ENCODE measurements around the gene MUC15. TPM values are rescaled to one million over a fixed set of nuclear protein-coding genes. Genes with fewer than 3 reads are reported as not detected.
"Not testable (repeated sequence)": the region's sequence is repeated elsewhere in the genome, so short reads cannot be mapped to it uniquely, and the experiment has no call there.

MUC15 gene
- total and polyA plus RNA-seq, 2 of the 8 experiments (the other 6 are each of a cell fraction or from before 2014, with no cell fraction given): not detected

- FAIRE-seq; H3K79me1 ChIP-seq (ENCODE audit: low read depth, low read length); H2BK5ac ChIP-seq (ENCODE audit: low read depth, low read length); H3K79me2 ChIP-seq (ENCODE audit: control insufficient read depth in 1 of 2, insufficient read depth in 2 of 2, low read length in 2 of 2); H3K36me3 ChIP-seq (ENCODE audit: control insufficient read depth in 2 of 4, insufficient read depth in 4 of 4, low read length in 3 of 4); H3K23me2 ChIP-seq (ENCODE audit: low read depth, low read length); H3K18ac ChIP-seq (ENCODE audit: extremely low read depth, low read length); H4K5ac ChIP-seq (ENCODE audit: insufficient read length, low read depth, low read length); H4K91ac ChIP-seq (replicated peaks; ENCODE audit: insufficient read length, low read length); H3K9ac ChIP-seq (replicated peaks in 1 of 4; ENCODE audit: extremely low read depth in 1 of 4, low read depth in 3 of 4, low read length in 3 of 4); H3K56ac ChIP-seq (replicated peaks; ENCODE audit: insufficient read length, low read depth, low read length); H4K20me1 ChIP-seq (replicated peaks in 1 of 2; ENCODE audit: control insufficient read depth in 1 of 2, insufficient read depth in 2 of 2, low read length in 2 of 2); H3K4me1 ChIP-seq (replicated peaks in 1 of 4; ENCODE audit: control insufficient read depth in 3 of 4, insufficient read depth in 4 of 4, low read length in 3 of 4); POLR2A ChIA-PET (ENCODE audit: partially characterized antibody); DNase-seq (ENCODE audit: low read depth in 1 of 2, low spot score in 2 of 2); H3K9me3 ChIP-seq (ENCODE audit: insufficient read depth in 2 of 2, low read depth in 1 of 2, low read length in 1 of 2); H3K4me3 ChIP-seq (ENCODE audit: extremely low read depth in 1 of 4, insufficient read depth in 2 of 4, low read depth in 3 of 4, low read length in 4 of 4); H3K27me3 ChIP-seq (replicated peaks in 1 of 4; ENCODE audit: control insufficient read depth in 3 of 4, extremely low read depth in 1 of 4, insufficient read depth in 3 of 4, low read length in 3 of 4); H3K23ac ChIP-seq (ENCODE audit: insufficient read length); CTCF ChIA-PET (ENCODE audit: partially characterized antibody); H3K14ac ChIP-seq (ENCODE audit: insufficient read length); H3K27ac ChIP-seq (ENCODE audit: low read depth, low read length); H2BK20ac ChIP-seq (ENCODE audit: low read length); H3K4ac ChIP-seq (replicated peaks; ENCODE audit: insufficient read length, low read depth, low read length); H3K4me2 ChIP-seq (ENCODE audit: insufficient read depth in 1 of 2, low read depth in 2 of 2, low read length in 2 of 2); H2BK15ac ChIP-seq (ENCODE audit: low read length); H2BK12ac ChIP-seq (ENCODE audit: low read depth, low read length); H4K8ac ChIP-seq (ENCODE audit: extremely low read depth, insufficient read depth, low read length); H2AK5ac ChIP-seq (ENCODE audit: low read depth, low read length); H2AFZ ChIP-seq (ENCODE audit: low read length); H2BK120ac ChIP-seq (replicated peaks; ENCODE audit: low read depth, low read length): not testable (repeated sequence)
- WGBS, 2 experiments (ENCODE audit: extremely low coverage in 1 of 2, insufficient coverage in 1 of 2, insufficient read length in 1 of 2, insufficient replicate concordance in 2 of 2, low coverage in 1 of 2, low lambda C conversion rate in 2 of 2, missing lambda C conversion rate in 1 of 2): 90% methylated on average over 7 of the region's 7 CpGs; no CpG with 5 or more reads in 1 of the 2 experiments
These were observed 23.3 kb upstream of the MUC15 start for GRCh38 chr11:26595207-26595865.
